A549 (cell line): Measurements from ENCODE around the gene PRMT9. TPM values are rescaled to one million over a fixed set of nuclear protein-coding genes. Genes with fewer than 3 reads are reported as not detected.

ENCODE experiments used
- ATAC-seq, 2 experiments: fragments of 200-7000 bp in 1 of 2; fragments of >200 bp in 1 of 2; cut with Nextera tagmentation in 1 of 2; cut with Tn5 transposase in 1 of 2; 3 replicates each; pipeline versions ENCODE4 v1.8.0 to v1.9.1; 2018 to 2020; ENCODE audit warnings: mild to moderate bottlenecking in 1 of 2, moderate library complexity in 1 of 2
- CTCF ChIA-PET: fragments of 300-600 bp; sonication (Branson Sonifier 250); formaldehyde crosslinking; extraction: SDS; loops from one replicate; lab custom pipeline; 2021; ENCODE audit warnings: antibody characterized with exemption, inconsistent platforms; lab: Yijun Ruan, JAX
- POLR2A ChIA-PET: fragments of 350-600 bp; formaldehyde crosslinking; extraction: SDS; loops from one replicate; lab custom pipeline; 2021; ENCODE audit warnings: antibody characterized with exemption, inconsistent platforms; lab: Yijun Ruan, JAX
- DNase-seq, 2 experiments: peaks; one replicate each; pipeline versions ENCODE4 v3.0.0 to v3.0.0-alpha.2; 2011 to 2016; ENCODE audit warnings: low read depth in 1 of 2, low spot score in 1 of 2
- FAIRE-seq: peaks from 2 replicates; lab custom pipeline; 2011; peaks lifted over from hg19 to GRCh38; lab: Jason Lieb, UNC
- H3K27ac ChIP-seq, 2 experiments: fragments of >200 bp; sonication (Bioruptor Twin); formaldehyde crosslinking; 3 replicates each; pipeline ENCODE4 v1.5.1; 2016 to 2017
- H3K4me1 ChIP-seq: fragments of >200 bp; sonication (Bioruptor Twin); formaldehyde crosslinking; 3 replicates; pipeline ENCODE4 v1.6.1; 2016
- H3K4me2 ChIP-seq: fragments of >200 bp; sonication (Bioruptor Twin); formaldehyde crosslinking; 3 replicates; pipeline ENCODE4 v1.6.1; 2016
- H3K4me3 ChIP-seq: fragments of >200 bp; sonication (Bioruptor Twin); formaldehyde crosslinking; 3 replicates; pipeline ENCODE4 v1.5.1; 2016
- H3K9me3 ChIP-seq: fragments of >200 bp; sonication (Bioruptor Twin); formaldehyde crosslinking; 3 replicates; pipeline ENCODE4 v1.6.1; 2016
- BHLHE40 ChIP-seq: IDR thresholded peaks from 2 replicates; pipeline ENCODE4 v1.6.1; 2012; ENCODE audit warnings: low read depth, low read length, inconsistent platforms
- CBX2 ChIP-seq: fragments of 200-600 bp; sonication (generic); IDR thresholded peaks from 2 replicates; pipeline ENCODE4 v1.6.1; 2016; ENCODE audit warnings: low read depth, mild to moderate bottlenecking, borderline replicate concordance
- CEBPB ChIP-seq, 2 experiments: fragments of >200 bp in 1 of 2; sonication (Bioruptor Twin) in 1 of 2; formaldehyde crosslinking in 1 of 2; IDR thresholded peaks; 2 replicates each; pipeline ENCODE4 v1.6.1; 2012 to 2016
- FOSL2 ChIP-seq, 2 experiments: fragments of 450-650 bp in 1 of 2; fragments of >200 bp in 1 of 2; sonication (Bioruptor Twin) in 1 of 2; formaldehyde crosslinking; IDR thresholded peaks; 2 replicates each; pipeline versions ENCODE4 v1.5.0 to v1.6.1; 2016 to 2020; ENCODE audit warnings: mild to moderate bottlenecking in 1 of 2, moderate library complexity in 1 of 2
- HEYL ChIP-seq: fragments of 250-450 bp; sonication (Bioruptor Pico); IDR thresholded peaks from 2 replicates; pipeline ENCODE4 v1.8.0; 2021; ENCODE audit warnings: mild to moderate bottlenecking, moderate library complexity
- JUN ChIP-seq, 2 experiments: fragments of >200 bp; sonication (Bioruptor Twin); formaldehyde crosslinking; IDR thresholded peaks; 2 replicates in 1 of 2; 3 replicates in 1 of 2; pipeline ENCODE4 v1.6.1; 2016 to 2017
- JUNB ChIP-seq: fragments of >200 bp; sonication (Bioruptor Twin); formaldehyde crosslinking; IDR thresholded peaks from 2 replicates; pipeline ENCODE4 v1.6.1; 2016
- KDM1A ChIP-seq: fragments of 200-600 bp; sonication (generic); IDR thresholded peaks from 2 replicates; pipeline ENCODE4 v1.6.1; 2016; ENCODE audit warnings: low read depth, mild to moderate bottlenecking
- MAX ChIP-seq: IDR thresholded peaks from 2 replicates; pipeline ENCODE4 v1.6.1; 2012
- MAZ ChIP-seq: fragments of 150-350 bp; IDR thresholded peaks from 2 replicates; pipeline ENCODE4 v1.6.1; 2014; ENCODE audit warnings: antibody characterized with exemption, low read depth, low read length, borderline replicate concordance
- MYC ChIP-seq: IDR thresholded peaks from 2 replicates; pipeline ENCODE4 v1.6.1; 2012; ENCODE audit warnings: mild to moderate bottlenecking, inconsistent platforms, low read length, improper control_type of control experiment, borderline replicate concordance
- NR3C1 ChIP-seq: fragments of >200 bp; sonication (Bioruptor Twin); formaldehyde crosslinking; IDR thresholded peaks from 3 replicates; pipeline ENCODE4 v1.6.1; 2017
- POLR2A ChIP-seq: IDR thresholded peaks from 2 replicates; pipeline ENCODE4 v1.6.1; 2012; ENCODE audit warnings: mild to moderate bottlenecking, low read length
- RAD21 ChIP-seq, 2 experiments: fragments of >200 bp in 1 of 2; sonication (Bioruptor Twin) in 1 of 2; formaldehyde crosslinking in 1 of 2; IDR thresholded peaks in 1 of 2; conservative IDR thresholded peaks in 1 of 2; 2 replicates in 1 of 2; 3 replicates in 1 of 2; pipeline ENCODE4 v1.6.1; 2012 to 2018; ENCODE audit warnings: inconsistent platforms in 1 of 2
- RARB ChIP-seq: fragments of 250-450 bp; sonication (Bioruptor Pico); IDR thresholded peaks from 2 replicates; pipeline ENCODE4 v1.8.0; 2021; ENCODE audit warnings: mild to moderate bottlenecking, moderate library complexity
- RCOR1 ChIP-seq: fragments of 150-350 bp; IDR thresholded peaks from 2 replicates; pipeline ENCODE4 v1.6.1; 2014; ENCODE audit warnings: antibody characterized with exemption, low read length, low read depth
- REST ChIP-seq: fragments of 200-600 bp; sonication (generic); IDR thresholded peaks from 2 replicates; pipeline ENCODE4 v1.6.1; 2016; ENCODE audit warnings: antibody characterized with exemption, mild to moderate bottlenecking, moderate library complexity
- SREBF2 ChIP-seq: fragments of 450-650 bp; IDR thresholded peaks from 2 replicates; pipeline ENCODE4 v1.6.1; 2014; ENCODE audit warnings: mild to moderate bottlenecking, moderate library complexity
- TFCP2L1 ChIP-seq: fragments of 250-450 bp; sonication (Bioruptor Pico); IDR thresholded peaks from 2 replicates; pipeline ENCODE4 v1.5.0; 2021; ENCODE audit warnings: mild to moderate bottlenecking
- TP53 ChIP-seq: fragments of 250-450 bp; sonication (Bioruptor Pico); IDR thresholded peaks from 2 replicates; pipeline ENCODE4 v1.5.0; 2021; ENCODE audit warnings: mild to moderate bottlenecking, moderate library complexity
- ZC3H11A ChIP-seq: fragments of 450-650 bp; IDR thresholded peaks from 2 replicates; pipeline ENCODE4 v1.6.1; 2014; ENCODE audit warnings: antibody characterized with exemption, mild to moderate bottlenecking
- ZNF302 ChIP-seq: fragments of 250-450 bp; sonication (Bioruptor Pico); IDR thresholded peaks from 2 replicates; pipeline ENCODE4 v1.9.0; 2021; ENCODE audit warnings: inconsistent platforms, mild to moderate bottlenecking, moderate library complexity
- ZSCAN20 ChIP-seq: fragments of 250-450 bp; sonication (Bioruptor Pico); IDR thresholded peaks from 2 replicates; pipeline ENCODE4 v1.8.0; 2022; ENCODE audit warnings: mild to moderate bottlenecking, moderate library complexity
- WGBS: methylation state at CpG from one replicate; pipeline ENCODE4 v1.1.6; 2017; ENCODE audit errors: missing lambda C conversion rate; 5-methylcytosine and 5-hydroxymethylcytosine counted together
- polyA plus RNA-seq, 4 experiments: library from polyadenylated mRNA; depleted of rRNA in 3 of 4; stranded (reverse); fragments of >200 nt; fragmentation: RNase III in 1 of 4; extraction: RNeasy Plus Mini Kit Qiagen cat#74134 plus additional on column Dnase treatment in 1 of 4; gene quantifications; 2 replicates in 3 of 4; 3 replicates in 1 of 4; pipeline ENCODE4 v1.2.3, GENCODE V29; 2011 to 2017

The PRMT9 gene
- polyA plus RNA-seq, 2 of the 4 experiments (the other 2 are of a cell fraction) = 2.8 to 6.3 TPM

GRCh38 chr4:147644471-147644870 lies 39.5 kb downstream of the PRMT9 start:
- Histone ChIP-seq H3K27ac (no peak overlapping the region), H3K4me3 (no peak overlapping the region), H3K9me3 (no peaks in the 10 kb centered on the region), H3K4me2 (no peak overlapping the region), H3K4me1 (no peaks in the 10 kb centered on the region)
- 84% methylated on average over 3 of the region's 3 CpGs for WGBS
- TF ChIP-seq MYC (no peak), BHLHE40 (no peak), MAZ (no peak), SREBF2 (no peak), MAX (no peak), FOSL2 (IDR thresholded peaks at IDR 0.05) (no peak), FOSL2 (CRISPR knock-in tag; IDR thresholded peaks at IDR 0.05) (no peak), NR3C1 (no peak), REST (no peak), HEYL (no peak), KDM1A (no peak), RARB (CRISPR knock-in tag) (no peak), JUN (IDR thresholded peaks at IDR 0.05) (no peak)
- no peak for ATAC-seq
- FAIRE-seq = no peak
- CTCF ChIA-PET = interaction anchor here (1.9 kb wide), 1 partner anchor 223 kb away, joined by 4 read pairs; no protein-coding TSS in a partner anchor
- DNase-seq = no peak
- POLR2A ChIA-PET = interaction anchor here (0.6 kb wide), 1 partner anchor 27 kb away, joined by 8 read pairs; no protein-coding TSS in a partner anchor

- 94% methylated on average over 1 of the region's 1 CpG for WGBS
- H3K4me2 ChIP-seq = no peak overlapping the region
- no peak for FAIRE-seq
- no peak for TF ChIP-seq POLR2A
- TF ChIP-seq, all 56 proteins: peak for 0
- no peak for ATAC-seq
- ChIA-PET POLR2A (interaction anchor here (0.6 kb wide), 1 partner anchor 28 kb away, joined by 8 read pairs; no protein-coding TSS in a partner anchor), CTCF (interaction anchor here (1.9 kb wide), 1 partner anchor 224 kb away, joined by 4 read pairs; no protein-coding TSS in a partner anchor)
- H3K9me3 ChIP-seq = no peaks in the 10 kb centered on the region
- no peak for DNase-seq
- no peak overlapping the region for H3K4me3 ChIP-seq
- no peak overlapping the region for H3K27ac ChIP-seq
- no peaks in the 10 kb centered on the region for H3K4me1 ChIP-seq
Measured at GRCh38 chr4:147643616-147644015, 40.3 kb downstream of the PRMT9 start.

- ATAC-seq (no peak), FAIRE-seq (no peak), DNase-seq (no peak)
- Histone ChIP-seq H3K4me1 (no peaks in the 10 kb centered on the region), H3K4me2 (no peak overlapping the region), H3K27ac (no peak overlapping the region), H3K9me3 (no peaks in the 10 kb centered on the region), H3K4me3 (no peak overlapping the region)
- 95% methylated on average over 1 of the region's 1 CpG for WGBS
- no peak for TF ChIP-seq REST
- TF ChIP-seq KDM1A = no peak
- TF ChIP-seq RARB (CRISPR knock-in tag) = no peak
- TF ChIP-seq HEYL = no peak
- TF ChIP-seq ZNF302 (CRISPR knock-in tag) = no peak
- no peak for TF ChIP-seq JUN (IDR thresholded peaks at IDR 0.05)
- no peak for TF ChIP-seq CBX2
- TF ChIP-seq JUNB = no peak
- TF ChIP-seq BHLHE40 = no peak
- no peak for TF ChIP-seq ZSCAN20 (CRISPR knock-in tag)
- TF ChIP-seq MYC = no peak
- no peak for TF ChIP-seq RCOR1
- TF ChIP-seq CEBPB (IDR thresholded peaks at IDR 0.05) = no peak
- no peak for TF ChIP-seq TFCP2L1 (CRISPR knock-in tag)
- TF ChIP-seq ZC3H11A = no peak
- TF ChIP-seq RAD21 (conservative IDR thresholded peaks at IDR 0.05 in 1 of 2, IDR thresholded peaks at IDR 0.05 in 1 of 2) = no peak
- no peak for TF ChIP-seq TP53 (CRISPR knock-in tag)
- CTCF ChIA-PET = no interaction called here
- POLR2A ChIA-PET = no interaction called here
Measured at GRCh38 chr4:147640331-147640730, 43.6 kb downstream of the PRMT9 start.
